ENCODE measurements around the gene KRT32.

- TF ChIP-seq CTCF (IDR thresholded peaks at IDR 0.05) (no peak), POLR2A (IDR thresholded peaks at IDR 0.05) (no peak)
Observed at GRCh38 chr17:41512546-41513167, 45.5 kb upstream of the KRT32 start.

All from lower leg skin (tissue), 3 donors.